RWPE1 (cell line): ENCODE results near the gene OGDHL.

ENCODE experiments used
- CTCF ChIA-PET: fragments of 350-600 bp; sonication (Branson Sonifier 250); formaldehyde crosslinking; extraction: SDS; loops from one replicate; lab custom pipeline; 2021; lab: Yijun Ruan, JAX
- POLR2A ChIA-PET: fragments of 400-600 bp; formaldehyde crosslinking; extraction: SDS; loops from one replicate; lab custom pipeline; 2020; ENCODE audit warnings: antibody characterized with exemption; ENCODE audit not compliant: low non-redundant PET; lab: Yijun Ruan, JAX
- DNase-seq: peaks from one replicate; pipeline ENCODE4 v3.0.0; 2012; ENCODE audit warnings: low spot score
- H3K27ac ChIP-seq: fragments of 450-650 bp; 2 replicates; pipeline ENCODE4 v1.5.1; 2017
- CTCF ChIP-seq: fragments of 450-650 bp; conservative IDR thresholded peaks from 2 replicates; pipeline ENCODE4 v1.5.1; 2017; ENCODE audit warnings: low read depth, mild to moderate bottlenecking

OGDHL gene

GRCh38 chr10:49761789-49762565 lies at the start of gene OGDHL:
TSS of gene OGDHL (minus strand) at chr10:49762323. CDS start at chr10:49758592, 3,731 bp downstream.
- H3K27ac ChIP-seq, result peak within 1 kb of the TSS; percentile 24; the same call in 1 of the 2 replicates
- peak; percentile 73 for DNase-seq
- CTCF ChIA-PET, result interaction anchor here (0.6 to 1.2 kb wide), 2 partner anchors 169 to 1130 kb away, joined by 3 to 4 read pairs; no protein-coding TSS in a partner anchor
- POLR2A ChIA-PET, result no interaction called here
- no peak for TF ChIP-seq CTCF

GRCh38 chr10:49803988-49804387 lies 41.9 kb upstream of the OGDHL start:
- DNase-seq, result no peak
- ChIA-PET POLR2A (no interaction called here), CTCF (interaction anchor here (1.0 kb wide), 1 partner anchor 81 kb away, joined by 5 read pairs; no protein-coding TSS in a partner anchor)
- H3K27ac ChIP-seq, result no peak overlapping the region
- no peak for TF ChIP-seq CTCF

GRCh38 chr10:49798275-49798674 lies 36.2 kb upstream of the OGDHL start:
- no peak for DNase-seq
- no peak for TF ChIP-seq CTCF
- ChIA-PET POLR2A (no interaction called here), CTCF (no interaction called here)
- no peak overlapping the region for H3K27ac ChIP-seq

- no peak for DNase-seq
- ChIA-PET CTCF (no interaction called here), POLR2A (no interaction called here)
- no peak overlapping the region for H3K27ac ChIP-seq
- no peak for TF ChIP-seq CTCF
These were observed 29.0 kb upstream of the OGDHL start for GRCh38 chr10:49791100-49791499.

GRCh38 chr10:49784681-49785080 lies 22.6 kb upstream of the OGDHL start:
- CTCF ChIA-PET, result interaction anchor here (0.8 to 2.8 kb wide), 2 partner anchors 190 to 192 kb away, joined by 6 to 8 read pairs; no protein-coding TSS in a partner anchor
- POLR2A ChIA-PET, result no interaction called here
- H3K27ac ChIP-seq, result no peak overlapping the region
- DNase-seq, result no peak
- no peak for TF ChIP-seq CTCF

GRCh38 chr10:49783645-49784044 lies 21.5 kb upstream of the OGDHL start:
- no peak overlapping the region for H3K27ac ChIP-seq
- no peak for DNase-seq
- POLR2A ChIA-PET, result no interaction called here
- TF ChIP-seq CTCF, result no peak
- CTCF ChIA-PET, result no interaction called here
